ENCODE measurements around the gene BNIP3. TPM values are rescaled to one million over a fixed set of nuclear protein-coding genes. Genes with fewer than 3 reads are reported as not detected.
"Not testable (repeated sequence)": the region's sequence is repeated elsewhere in the genome, so short reads cannot be mapped to it uniquely, and the experiment has no call there.

Gene BNIP3
- total RNA-seq, 1 experiment from 2014 or later, result 425 TPM

DNA sequence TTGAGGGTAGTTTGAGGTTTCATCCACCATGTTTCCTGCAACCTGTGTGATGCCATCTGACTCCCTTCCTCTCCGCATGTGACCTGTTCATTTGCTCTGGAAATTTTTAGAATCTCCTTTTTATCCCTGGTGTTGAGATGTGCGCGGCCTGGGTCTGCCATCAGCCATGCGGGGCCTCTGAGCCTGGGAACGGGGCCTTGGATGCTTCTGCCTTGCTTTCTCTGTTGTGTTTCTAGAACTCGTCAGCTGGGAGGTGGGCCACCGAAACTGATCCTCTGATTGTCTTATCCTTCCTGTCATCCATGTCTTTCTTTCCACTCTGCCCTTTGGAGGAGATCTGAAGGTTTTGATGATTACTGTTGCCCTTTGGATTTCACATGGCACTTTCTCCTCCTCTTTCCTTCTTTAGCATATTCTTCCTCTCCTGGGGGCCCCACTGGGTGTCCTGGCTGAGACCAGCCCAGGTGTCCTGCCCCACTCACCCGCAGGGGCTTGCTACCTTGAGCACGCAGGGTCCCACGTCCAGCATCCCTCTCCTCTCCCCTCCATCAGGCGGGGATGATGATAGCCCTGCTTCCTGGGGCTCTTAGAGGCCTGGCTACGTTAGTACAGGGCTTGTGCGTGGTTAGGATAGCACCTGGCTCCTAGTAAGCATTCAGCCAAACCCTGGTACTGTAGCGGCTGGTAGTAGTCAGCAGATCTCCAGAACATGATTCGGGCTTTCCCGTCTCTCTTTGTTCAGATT lies 51.0 kb downstream of the BNIP3 start:
- no peak for DNase-seq (ENCODE audit: low read depth)

DNA sequence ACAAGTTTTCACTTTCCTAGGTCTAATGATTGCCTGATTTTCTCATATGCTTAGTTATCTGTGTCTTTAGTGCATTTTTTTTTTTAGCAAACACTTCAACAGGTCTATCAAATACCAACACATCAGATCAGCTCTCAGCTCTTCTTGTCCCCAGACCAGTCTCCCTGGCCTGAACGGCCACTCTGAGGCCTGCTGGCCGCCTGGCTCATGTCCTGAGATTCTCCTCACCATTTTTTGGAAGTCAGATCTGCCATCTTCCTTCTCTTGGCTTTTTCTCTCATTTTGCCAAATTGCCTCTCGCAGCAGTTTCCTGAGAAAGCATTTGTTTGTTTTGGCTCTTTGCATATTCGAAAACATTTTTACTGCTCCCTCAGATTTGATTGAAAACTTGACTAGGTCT lies 51.6 kb downstream of the BNIP3 start:
- no peak for DNase-seq (ENCODE audit: low read depth)

DNA sequence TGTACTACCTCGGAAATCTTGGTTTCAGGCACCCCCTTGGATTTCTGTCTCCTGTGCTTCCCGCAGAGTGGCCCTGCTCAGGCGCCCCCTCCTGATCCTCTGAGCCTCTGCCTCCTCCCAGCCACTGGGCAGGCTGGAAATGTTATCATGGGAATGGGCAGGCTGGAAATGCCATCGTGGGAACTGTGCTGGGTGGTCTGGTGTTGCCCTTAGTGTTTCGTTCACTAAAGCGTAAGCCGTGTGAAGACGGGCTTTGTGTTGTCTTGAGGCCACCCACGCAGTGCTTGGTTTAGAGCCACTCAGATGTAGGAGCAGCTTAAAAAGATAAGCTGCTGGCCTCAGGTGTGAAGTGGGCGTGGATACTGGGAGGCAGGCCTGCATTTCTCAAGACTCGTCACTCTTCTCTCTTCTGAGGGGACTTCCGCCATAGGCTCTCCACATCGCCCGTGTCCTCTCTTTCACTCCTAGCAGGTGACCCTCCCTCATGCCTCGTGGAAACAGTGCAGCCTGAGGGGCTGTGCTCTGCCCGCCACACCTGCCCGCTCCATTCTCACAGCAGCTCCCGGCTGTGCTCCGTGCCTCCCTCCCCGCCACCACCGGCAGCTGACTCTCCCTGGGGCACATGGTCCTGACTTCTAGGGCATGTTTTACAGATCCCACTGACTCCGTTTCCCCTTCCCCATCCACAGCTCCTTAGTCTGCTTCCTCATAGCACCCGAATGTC lies 52.4 kb downstream of the BNIP3 start:
- no peak for DNase-seq (ENCODE audit: low read depth)

DNA sequence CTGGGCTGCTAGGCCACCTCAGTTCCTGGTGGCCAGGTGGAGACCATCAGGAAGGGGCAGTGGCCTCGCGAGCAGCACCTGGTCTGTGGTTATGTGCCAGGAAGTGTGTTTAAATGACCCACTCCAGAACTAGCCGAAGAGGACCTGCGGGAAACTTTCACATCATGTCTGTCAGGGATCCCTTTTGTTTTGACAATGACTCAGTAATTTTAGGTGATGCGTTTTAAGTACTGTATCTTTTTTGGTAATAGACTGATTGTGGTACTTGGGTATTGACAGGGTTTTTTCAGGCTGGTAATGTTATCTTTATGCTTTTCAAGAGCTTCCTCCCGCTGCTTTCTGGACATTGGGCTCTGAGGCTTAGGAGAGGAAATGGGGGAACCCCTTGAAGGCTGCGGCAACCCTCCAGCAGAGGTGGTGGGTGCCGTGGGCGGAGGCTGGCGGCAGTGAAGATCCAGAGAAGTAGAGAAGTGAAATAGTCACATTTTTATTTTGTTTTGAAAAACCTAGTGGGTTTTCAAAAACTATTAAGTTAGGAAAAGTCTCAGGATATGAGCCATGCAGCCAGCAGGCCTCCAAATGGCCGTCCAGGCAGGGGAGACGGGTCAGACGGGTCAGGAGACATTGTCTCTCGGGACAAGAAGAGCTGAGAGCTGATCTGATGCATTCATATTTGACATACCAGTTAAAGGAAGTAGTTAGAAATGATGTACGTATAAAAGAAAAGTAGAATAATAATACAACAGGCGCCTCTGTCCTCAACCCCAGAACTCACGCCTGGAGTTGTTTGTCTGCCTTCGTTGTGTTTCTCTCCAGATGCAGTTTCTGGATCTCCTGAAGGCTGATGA lies 53.3 kb downstream of the BNIP3 start:
- DNase-seq (ENCODE audit: low read depth), result no peak

DNA sequence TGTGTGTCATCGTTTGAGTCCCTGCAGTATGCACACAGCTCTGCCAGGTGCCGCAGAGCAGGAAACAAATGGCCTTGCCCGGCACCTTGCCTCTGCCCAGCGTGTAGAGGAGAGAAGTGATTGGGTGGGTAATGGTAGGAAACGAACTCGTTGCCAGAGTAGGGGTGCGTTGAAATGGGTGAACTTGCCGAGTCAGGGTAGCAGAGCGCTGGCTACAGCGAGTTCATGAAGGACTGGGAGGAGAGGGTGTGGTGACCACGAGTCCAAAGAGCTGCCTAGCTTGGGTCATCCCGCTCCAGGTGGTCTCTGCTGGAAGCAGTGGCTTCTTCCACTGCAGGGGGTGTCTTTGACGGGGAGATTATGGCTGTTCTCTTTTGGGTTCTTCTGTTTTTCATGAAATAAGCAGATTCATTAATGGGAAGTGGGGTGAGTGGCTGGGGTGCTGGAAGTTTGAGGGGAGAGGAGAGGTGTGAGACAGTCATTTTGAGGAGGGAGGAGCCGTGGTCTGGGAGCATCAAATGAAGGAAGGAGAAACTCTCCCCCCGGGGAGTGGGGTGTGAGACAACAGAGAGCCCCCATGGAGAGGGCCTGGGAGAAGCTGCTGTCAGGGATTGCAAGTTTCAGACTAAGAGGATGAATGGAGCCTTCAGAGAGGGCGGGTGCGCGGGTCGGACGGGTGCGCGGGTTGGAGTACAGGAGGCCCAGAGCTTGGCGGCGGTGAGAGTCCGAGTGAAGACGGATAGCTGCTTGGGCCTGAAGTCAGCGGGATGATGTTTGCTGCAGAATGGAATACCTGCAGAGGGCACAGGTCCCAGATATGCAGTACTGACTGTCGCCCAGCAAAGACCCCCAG lies 54.8 kb downstream of the BNIP3 start:
- no peak for DNase-seq (ENCODE audit: low read depth)

DNA sequence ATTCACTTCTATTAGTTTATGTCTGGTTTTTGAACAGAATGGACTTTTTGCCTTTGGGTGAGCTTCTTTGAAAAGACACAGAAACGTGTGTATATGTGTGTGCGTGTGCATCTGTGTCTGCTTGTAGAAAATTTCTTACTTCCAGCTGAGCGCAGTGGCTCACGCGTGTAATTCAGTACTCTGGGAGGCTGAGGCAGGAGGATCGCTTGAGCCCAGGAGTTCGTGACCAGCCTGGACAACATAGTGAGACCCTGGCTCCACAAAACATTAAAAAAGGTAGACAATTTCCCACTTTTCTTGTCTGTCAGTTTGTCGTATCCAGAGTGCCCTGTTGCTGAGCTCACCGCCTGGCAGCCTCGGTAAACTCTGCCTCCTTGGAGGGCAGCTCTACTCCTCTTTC lies 55.5 kb downstream of the BNIP3 start:
- no peak for DNase-seq (ENCODE audit: low read depth)

DNA sequence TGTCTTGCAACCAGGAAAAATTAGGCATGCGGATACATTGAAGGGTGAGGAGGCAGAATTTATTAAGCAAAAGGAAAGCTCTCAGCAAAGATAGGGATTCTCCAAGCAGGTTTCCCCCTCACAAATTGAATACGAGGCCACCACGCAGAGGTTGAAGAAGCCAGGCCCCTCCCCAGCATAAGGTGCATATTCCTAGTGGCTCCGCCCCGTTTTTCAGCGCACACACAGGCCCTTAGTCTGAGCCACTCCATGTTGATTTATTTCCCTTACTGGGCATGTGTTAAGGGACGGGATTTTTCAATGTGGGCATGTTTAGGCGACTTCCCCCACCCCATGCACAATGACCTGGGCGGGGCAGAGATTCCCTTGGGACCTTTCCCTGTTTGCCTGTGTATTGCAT lies 56.0 kb downstream of the BNIP3 start:
- DNase-seq (ENCODE audit: low read depth), result no peak

DNA sequence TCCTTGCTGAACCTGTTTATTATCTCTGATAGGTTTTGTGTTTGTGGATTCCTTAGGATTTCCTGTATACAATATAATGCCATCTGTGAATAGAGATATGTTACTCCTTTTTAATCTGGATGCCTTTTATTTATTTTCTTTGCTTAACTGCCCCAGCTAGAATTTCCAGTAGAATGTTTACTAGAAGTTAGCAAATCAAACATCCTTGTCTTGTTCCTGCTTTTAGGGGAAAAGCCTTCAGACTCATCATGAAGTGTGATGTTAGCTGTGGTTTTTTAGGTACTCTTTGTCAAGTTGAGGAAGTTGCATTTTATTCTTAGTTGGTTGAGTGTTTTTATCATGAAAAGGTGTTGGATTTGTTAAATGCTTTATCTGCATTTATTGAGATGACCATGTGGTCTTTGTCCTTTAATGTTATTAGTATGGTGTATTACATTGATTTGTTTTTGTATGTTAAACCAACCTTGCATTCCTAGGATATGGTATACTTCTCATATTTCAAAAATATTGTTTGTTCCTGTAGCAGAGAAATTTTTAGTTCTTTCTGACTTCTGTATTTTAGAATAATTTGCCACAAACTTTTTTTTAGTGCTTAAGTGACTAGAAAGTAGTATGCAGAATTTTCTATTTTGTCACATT lies 56.6 kb downstream of the BNIP3 start:
- DNase-seq (ENCODE audit: low read depth), result no peak

DNA sequence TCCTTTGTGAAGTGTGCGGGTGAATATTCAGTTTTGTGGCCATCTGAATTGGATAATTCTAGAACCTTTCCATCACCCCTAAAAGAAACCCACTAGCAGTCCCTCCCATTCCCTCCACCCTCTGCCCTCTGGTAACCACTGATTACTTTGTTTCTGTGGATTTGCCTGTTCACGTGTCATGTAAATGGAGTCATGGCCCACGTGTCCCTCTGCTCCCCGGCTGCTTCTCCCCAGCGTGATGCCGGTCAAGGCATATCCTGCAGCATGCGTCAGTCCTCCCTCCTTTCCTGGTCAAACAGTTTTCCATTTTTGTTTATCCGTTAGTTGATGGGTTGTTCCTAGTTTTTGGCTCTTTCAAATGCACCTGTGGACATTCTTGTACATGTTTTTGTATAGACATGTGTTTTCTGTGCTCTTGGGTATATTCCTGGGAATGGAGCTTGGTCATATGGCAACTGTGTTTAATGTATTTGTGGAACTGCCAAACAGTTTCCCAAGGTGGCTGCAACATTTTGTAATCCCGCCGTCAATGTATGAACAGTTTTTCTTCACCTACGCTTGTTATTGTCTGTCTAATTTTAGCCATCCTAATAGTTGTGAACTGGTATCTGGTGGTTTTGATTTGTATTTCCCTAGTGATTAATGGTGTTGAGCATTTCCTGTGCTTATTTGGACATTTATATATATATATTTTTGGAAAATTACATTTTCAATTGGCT lies 58.5 kb downstream of the BNIP3 start:
- DNase-seq (ENCODE audit: low read depth), result no peak

DNA sequence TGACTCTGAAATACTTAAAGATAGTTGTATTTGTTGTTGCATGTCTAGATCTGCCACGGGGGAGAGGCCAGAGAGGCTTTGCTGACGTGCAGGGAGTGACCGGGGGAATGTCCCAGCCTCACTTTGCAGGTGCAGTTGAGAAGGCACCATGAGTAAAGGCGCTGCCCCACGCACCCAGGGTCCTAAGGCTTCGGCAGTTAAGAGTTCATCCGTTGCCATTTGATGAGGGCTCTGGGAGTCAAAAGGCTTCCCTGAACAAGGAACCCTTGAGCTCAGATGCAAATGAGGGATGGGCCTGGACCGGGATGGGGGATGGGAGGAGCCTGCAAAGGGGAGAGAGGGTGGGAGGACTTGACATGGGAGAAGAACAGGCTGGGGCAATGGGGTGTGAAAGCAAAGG lies 60.5 kb downstream of the BNIP3 start:
- no peak for DNase-seq (ENCODE audit: low read depth)

DNA sequence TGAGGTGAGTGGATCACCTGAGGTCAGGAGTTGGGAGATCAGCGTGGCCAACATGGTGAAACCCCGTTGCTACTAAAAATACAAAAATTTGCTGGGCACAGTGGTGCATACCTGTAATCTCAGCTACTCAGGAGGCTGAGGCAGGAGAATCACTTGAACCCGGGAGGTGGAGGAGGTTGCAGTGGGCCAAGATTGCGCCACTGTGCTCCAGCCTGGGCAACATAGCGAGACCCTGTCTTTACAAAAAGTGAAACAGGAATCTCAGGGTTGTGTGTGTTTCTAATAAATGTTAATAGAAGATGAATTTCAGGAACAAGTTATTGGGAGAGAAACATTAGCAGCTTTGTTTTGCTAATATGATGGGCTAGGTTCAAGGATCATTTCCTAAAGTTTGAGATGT lies 61.0 kb downstream of the BNIP3 start:
- no peak for DNase-seq (ENCODE audit: low read depth)

DNA sequence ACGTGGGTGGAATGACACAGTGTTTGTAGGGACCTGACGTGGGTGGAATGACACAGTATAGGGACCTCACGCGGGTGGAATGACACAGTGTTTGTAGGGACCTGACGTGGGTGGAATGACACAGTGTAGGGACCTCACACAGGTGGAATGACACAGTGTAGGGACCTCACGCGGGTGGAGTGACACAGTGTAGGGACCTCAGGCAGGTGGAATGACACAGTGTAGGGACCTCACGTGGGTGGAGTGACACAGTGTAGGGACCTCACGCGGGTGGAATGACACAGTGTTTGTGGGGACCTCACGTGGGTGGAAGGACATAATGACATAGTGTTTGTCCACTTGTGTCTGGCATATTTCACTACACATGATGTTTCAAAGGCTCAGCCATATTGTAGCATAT lies 61.6 kb downstream of the BNIP3 start:
- DNase-seq (ENCODE audit: low read depth), result no peak

DNA sequence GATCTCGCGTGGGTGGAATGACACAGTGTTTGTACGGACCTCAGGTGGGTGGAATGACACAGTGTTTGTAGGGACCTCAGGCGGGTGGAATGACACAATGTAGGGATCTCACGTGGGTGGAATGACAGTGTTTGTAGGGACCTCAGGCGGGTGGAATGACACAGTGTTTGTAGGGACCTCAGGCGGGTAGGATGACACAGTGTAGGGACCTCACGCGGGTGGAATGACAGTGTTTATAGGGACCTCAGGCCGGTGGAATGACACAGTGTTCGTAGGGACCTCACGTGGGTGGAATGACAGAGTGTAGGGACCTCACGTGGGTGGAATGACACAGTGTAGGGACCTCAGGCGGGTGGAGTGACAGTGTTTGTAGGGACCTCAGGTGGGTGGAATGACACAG lies 62.3 kb downstream of the BNIP3 start:
- DNase-seq (ENCODE audit: low read depth), result not testable (repeated sequence)

Other genes starting within 250 kb of the BNIP3 start
- 25.6 and 35.8 TPM in 2 replicates for gene PPP2R2D, start 80.9 kb downstream of the BNIP3 start, total RNA-seq (2014; rRNA removed)
- not detected in 2 replicates for gene JAKMIP3, start 84.0 kb upstream of the BNIP3 start, total RNA-seq (2014; rRNA removed)
- gene DPYSL4, start 205.0 kb upstream of the BNIP3 start, total RNA-seq (2014; rRNA removed), result 21.9 and 22.4 TPM in 2 replicates

Data from LHCN-M2 (cell line).